Osteoblast (primary cell): ENCODE results near the gene EGFL8. TPM values are rescaled to one million over a fixed set of nuclear protein-coding genes. Genes with fewer than 3 reads are reported as not detected.
"Not testable (repeated sequence)": the region's sequence is repeated elsewhere in the genome, so short reads cannot be mapped to it uniquely, and the experiment has no call there.

Source experiments
- DNase-seq: peaks from one replicate; pipeline ENCODE4 v3.0.0; 2011; ENCODE audit warnings: low spot score, mixed read lengths; ENCODE audit not compliant: insufficient read length; ENCODE audit errors: missing footprints
- H2AFZ ChIP-seq: 2 replicates; pipeline ENCODE4 v1.6.0; 2011; ENCODE audit warnings: mild to moderate bottlenecking, low read length
- H3K27ac ChIP-seq: 2 replicates; pipeline ENCODE4 v1.5.1; 2011; ENCODE audit warnings: mild to moderate bottlenecking, low read depth, low read length, moderate library complexity
- H3K27me3 ChIP-seq: 2 replicates; pipeline ENCODE4 v1.6.0; 2012; ENCODE audit warnings: mild to moderate bottlenecking, control low read depth, inconsistent platforms, low read length, moderate library complexity; ENCODE audit not compliant: insufficient read depth
- H3K36me3 ChIP-seq: 2 replicates; pipeline ENCODE4 v1.5.1; 2011; ENCODE audit warnings: mild to moderate bottlenecking, low read length, control low read depth, moderate library complexity; ENCODE audit not compliant: insufficient read depth
- H3K4me1 ChIP-seq: 2 replicates; pipeline ENCODE4 v1.5.1; 2011; ENCODE audit warnings: mild to moderate bottlenecking, low read length, control low read depth, moderate library complexity; ENCODE audit not compliant: insufficient read depth
- H3K4me2 ChIP-seq: 2 replicates; pipeline ENCODE4 v1.6.0; 2011; ENCODE audit warnings: mild to moderate bottlenecking, low read length; ENCODE audit not compliant: insufficient read depth
- H3K4me3 ChIP-seq: fragments of 200-600 bp; sonication (generic); 3 replicates; pipeline ENCODE4 v1.5.1; 2012; ENCODE audit warnings: mild to moderate bottlenecking, low read length, inconsistent platforms; ENCODE audit not compliant: insufficient read depth
- H3K79me2 ChIP-seq: 2 replicates; pipeline ENCODE4 v1.6.0; 2012; ENCODE audit warnings: mild to moderate bottlenecking, low read length, control low read depth, inconsistent platforms; ENCODE audit not compliant: insufficient read depth
- H3K9me3 ChIP-seq: 2 replicates; pipeline ENCODE4 v1.5.1; 2011; ENCODE audit warnings: low read depth, low read length, control low read depth
- H4K20me1 ChIP-seq: 2 replicates; pipeline ENCODE4 v1.6.0; 2012; ENCODE audit warnings: mild to moderate bottlenecking, low read length, control low read depth; ENCODE audit not compliant: insufficient read depth
- CTCF ChIP-seq: IDR thresholded peaks from 2 replicates; pipeline ENCODE4 v1.5.1; 2011; ENCODE audit warnings: mild to moderate bottlenecking, low read depth, low read length, moderate library complexity; ENCODE audit errors: extremely low read depth
- total RNA-seq: library from RNA; depleted of rRNA; stranded (reverse); fragments of >200 nt; gene quantifications from 2 replicates; pipeline ENCODE4 v1.2.3, GENCODE V29; 2012

Gene EGFL8
- total RNA-seq, 1 donor: 0.36 TPM

- no peaks in the 10 kb centered on the region for H3K9me3 ChIP-seq
- H3K36me3 ChIP-seq: no peaks in the 10 kb centered on the region
- TF ChIP-seq CTCF: no peak
- no peak overlapping the region for H3K27ac ChIP-seq
- DNase-seq: no peak
- H3K4me2 ChIP-seq: no peak overlapping the region
- peaks cover 13% of the 10 kb centered on the region for H3K4me1 ChIP-seq
- no peak overlapping the region for H3K4me3 ChIP-seq
- H3K79me2 ChIP-seq: no peaks in the 10 kb centered on the region
- H2AFZ ChIP-seq: no peak overlapping the region
- peaks cover 4% of the 10 kb centered on the region for H3K27me3 ChIP-seq
- H4K20me1 ChIP-seq: no peaks in the 10 kb centered on the region
These were observed 26.9 kb upstream of the EGFL8 start for GRCh38 chr6:32137454-32137853.

DNA sequence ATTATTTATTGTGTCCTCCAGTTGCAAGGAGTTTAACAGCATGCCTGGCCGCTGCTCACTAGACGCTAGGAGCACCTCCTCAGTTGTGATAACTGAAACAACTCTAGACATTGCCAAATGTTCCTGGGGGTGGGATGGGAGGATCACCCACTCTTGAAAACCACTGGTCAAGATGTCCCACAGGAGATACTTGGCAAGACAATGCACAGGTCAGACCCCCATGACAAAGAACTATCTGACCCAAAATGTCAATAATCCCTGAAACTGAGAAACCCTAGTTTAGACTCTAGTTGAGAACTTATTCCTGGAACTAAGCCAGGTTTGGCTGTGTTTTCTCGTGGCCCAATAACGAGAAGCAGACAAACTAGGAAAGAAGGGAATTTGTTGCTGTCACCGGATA lies 24.8 kb upstream of the EGFL8 start:
- H3K79me2 ChIP-seq: no peaks in the 10 kb centered on the region
- peaks cover 4% of the 10 kb centered on the region for H3K27me3 ChIP-seq
- H3K4me3 ChIP-seq: no peak overlapping the region
- H3K27ac ChIP-seq: no peak overlapping the region
- no peak overlapping the region for H3K4me2 ChIP-seq
- DNase-seq: no peak
- no peak overlapping the region for H2AFZ ChIP-seq
- no peaks in the 10 kb centered on the region for H3K36me3 ChIP-seq
- H3K4me1 ChIP-seq: peaks cover 3% of the 10 kb centered on the region
- no peak for TF ChIP-seq CTCF
- H4K20me1 ChIP-seq: no peaks in the 10 kb centered on the region
- H3K9me3 ChIP-seq: no peaks in the 10 kb centered on the region

DNA sequence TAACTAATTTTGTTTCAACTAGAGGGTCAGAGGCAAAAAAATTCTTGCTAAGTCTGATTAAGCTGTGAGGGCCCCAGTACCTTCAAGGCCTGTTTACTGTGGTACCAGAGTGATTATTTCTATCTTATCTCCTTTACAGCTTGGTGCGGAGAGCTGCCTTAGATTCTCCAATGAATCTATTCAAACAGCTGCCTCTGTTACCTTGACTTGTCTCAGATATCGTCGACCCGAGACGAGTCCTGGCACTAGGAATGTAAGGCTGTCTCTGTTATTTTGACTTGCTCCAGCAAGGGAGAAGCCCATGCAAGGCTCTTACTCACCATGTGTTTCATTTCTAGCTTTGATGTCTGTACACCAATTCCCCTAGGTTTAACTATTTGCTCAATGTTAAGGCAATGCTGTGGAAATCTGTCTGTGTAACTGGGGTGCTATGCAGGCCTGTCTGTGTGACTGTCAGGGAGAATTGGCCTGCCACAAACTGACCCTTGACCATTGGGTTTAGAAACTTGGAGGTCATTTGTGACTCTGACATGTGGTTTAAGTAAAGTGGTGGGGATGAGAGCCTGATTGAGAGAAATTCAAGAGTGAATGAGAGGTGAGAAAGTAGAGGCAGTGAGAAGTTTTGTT lies 23.9 kb upstream of the EGFL8 start:
- TF ChIP-seq CTCF: no peak
- H2AFZ ChIP-seq: no peak overlapping the region

DNA sequence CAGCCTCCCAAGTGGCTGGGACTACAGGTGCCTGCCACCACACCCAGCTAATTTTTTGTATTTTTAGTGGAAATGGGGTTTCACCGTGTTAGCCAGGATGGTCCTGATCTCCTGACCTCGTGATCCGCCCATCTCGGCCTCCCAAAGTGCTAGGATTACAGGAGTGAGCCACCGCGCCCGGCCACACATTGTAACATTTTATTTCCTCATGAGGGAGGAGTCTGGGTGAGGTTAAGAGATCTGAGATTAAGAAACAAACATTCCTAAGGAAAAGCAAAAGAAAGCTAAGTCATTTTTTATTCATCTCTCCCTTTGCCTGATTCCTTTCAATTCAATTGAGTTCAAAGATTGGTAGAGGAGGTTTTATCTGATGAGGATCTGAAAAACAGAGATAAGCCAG lies 20.2 kb upstream of the EGFL8 start:
- not testable (repeated sequence) for H3K4me1 ChIP-seq

More for the DNA sequence above, 23.9 kb upstream of the EGFL8 start:
- Histone ChIP-seq H3K4me3 (no peak overlapping the region), H3K9me3 (no peaks in the 10 kb centered on the region), H3K79me2 (no peaks in the 10 kb centered on the region), H3K27me3 (peaks cover 4% of the 10 kb centered on the region), H4K20me1 (no peaks in the 10 kb centered on the region), H3K27ac (no peak overlapping the region), H3K4me1 (peaks cover 3% of the 10 kb centered on the region), H3K4me2 (no peak overlapping the region), H3K36me3 (no peaks in the 10 kb centered on the region)
- DNase-seq: no peak

More for the DNA sequence above, 20.2 kb upstream of the EGFL8 start:
- H3K27me3 ChIP-seq: peaks cover 39% of the 10 kb centered on the region
- H4K20me1 ChIP-seq, H3K4me2 ChIP-seq, H3K79me2 ChIP-seq, H3K36me3 ChIP-seq, H3K27ac ChIP-seq, H2AFZ ChIP-seq, H3K4me3 ChIP-seq, H3K9me3 ChIP-seq: not testable (repeated sequence)
- peak; percentile 42 for DNase-seq
